Measurements from ENCODE around the gene PWWP2B. TPM values are rescaled to one million over a fixed set of nuclear protein-coding genes. Genes with fewer than 3 reads are reported as not detected.

The PWWP2B gene
- total RNA-seq, 4 donors from 2014 or later, result 11.8 to 25.5 (median 14.3) TPM

DNA sequence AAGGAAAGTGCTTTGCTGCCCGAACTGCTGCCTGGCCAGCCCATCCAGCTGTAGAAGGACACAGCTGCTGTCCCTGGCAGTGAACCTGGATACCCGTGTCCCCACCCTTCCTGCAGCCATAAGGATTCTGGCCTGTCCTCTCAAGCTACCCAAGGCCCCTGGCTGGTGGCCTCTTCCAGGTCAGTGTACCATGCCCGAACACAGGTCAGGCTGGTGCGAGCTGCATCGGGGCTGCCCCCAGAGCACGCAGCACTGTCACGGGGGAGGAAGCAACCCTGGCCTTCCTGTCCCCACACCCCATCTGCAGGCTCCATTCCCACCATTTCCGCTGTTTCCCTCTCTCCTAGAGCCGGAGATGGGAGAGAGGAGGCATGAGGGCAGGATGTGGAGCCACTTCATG lies 30.5 kb upstream of the PWWP2B start:
- H3K36me3 ChIP-seq, result peaks cover 18 to 51% (median 32%) of the 10 kb centered on the region in 4 donors
- DNase-seq (ENCODE audit: extremely low spot score), result no peak
- no peaks in the 10 kb centered on the region for H3K4me1 ChIP-seq

DNA sequence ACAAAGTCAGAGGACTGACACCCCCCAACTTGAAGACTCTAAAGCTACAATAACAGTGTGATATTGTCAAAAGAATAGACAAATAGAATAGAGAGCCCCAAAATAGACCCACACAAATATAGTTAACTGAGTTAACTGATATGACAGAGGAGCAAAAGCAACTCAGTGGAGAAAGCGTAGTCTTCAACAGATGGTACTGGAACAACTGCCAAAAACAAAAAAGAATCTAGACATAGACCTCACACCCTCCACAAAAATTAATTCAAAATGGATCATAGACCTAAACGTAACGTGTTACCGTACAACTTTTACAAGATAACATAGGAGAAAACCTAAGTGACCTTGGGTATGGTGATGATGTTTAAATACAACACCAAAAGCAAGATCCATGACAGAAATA lies 28.6 kb upstream of the PWWP2B start:
- 99% methylated on average over 4 of the region's 4 CpGs for WGBS
- no peaks in the 10 kb centered on the region for H3K9me3 ChIP-seq
- no peak overlapping the region for H3K27ac ChIP-seq (replicated peaks in 1 of 4)
- H3K4me1 ChIP-seq, result no peaks in the 10 kb centered on the region
- H3K36me3 ChIP-seq, result peaks cover 11 to 35% (median 24%) of the 10 kb centered on the region in 4 donors
- TF ChIP-seq POLR2AphosphoS5 (IDR thresholded peaks at IDR 0.05), result no peak
- TF ChIP-seq POLR2A (IDR thresholded peaks at IDR 0.05; ENCODE audit: low read depth), result no peak
- TF ChIP-seq, protein P1, sequence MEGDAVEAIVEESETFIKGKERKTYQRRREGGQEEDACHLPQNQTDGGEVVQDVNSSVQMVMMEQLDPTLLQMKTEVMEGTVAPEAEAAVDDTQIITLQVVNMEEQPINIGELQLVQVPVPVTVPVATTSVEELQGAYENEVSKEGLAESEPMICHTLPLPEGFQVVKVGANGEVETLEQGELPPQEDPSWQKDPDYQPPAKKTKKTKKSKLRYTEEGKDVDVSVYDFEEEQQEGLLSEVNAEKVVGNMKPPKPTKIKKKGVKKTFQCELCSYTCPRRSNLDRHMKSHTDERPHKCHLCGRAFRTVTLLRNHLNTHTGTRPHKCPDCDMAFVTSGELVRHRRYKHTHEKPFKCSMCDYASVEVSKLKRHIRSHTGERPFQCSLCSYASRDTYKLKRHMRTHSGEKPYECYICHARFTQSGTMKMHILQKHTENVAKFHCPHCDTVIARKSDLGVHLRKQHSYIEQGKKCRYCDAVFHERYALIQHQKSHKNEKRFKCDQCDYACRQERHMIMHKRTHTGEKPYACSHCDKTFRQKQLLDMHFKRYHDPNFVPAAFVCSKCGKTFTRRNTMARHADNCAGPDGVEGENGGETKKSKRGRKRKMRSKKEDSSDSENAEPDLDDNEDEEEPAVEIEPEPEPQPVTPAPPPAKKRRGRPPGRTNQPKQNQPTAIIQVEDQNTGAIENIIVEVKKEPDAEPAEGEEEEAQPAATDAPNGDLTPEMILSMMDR (IDR thresholded peaks at IDR 0.05), result no peak
- TF ChIP-seq EP300 (IDR thresholded peaks at IDR 0.05), result no peak
- DNase-seq (ENCODE audit: extremely low spot score), result no peak
- no peaks in the 10 kb centered on the region for H3K27me3 ChIP-seq
- no peak overlapping the region for H3K4me3 ChIP-seq
- intact Hi-C loops (cut with DNase I), result no loop called here

More for the DNA sequence above, 30.5 kb upstream of the PWWP2B start:
- Histone ChIP-seq H3K4me3 (no peak overlapping the region), H3K27ac (replicated peaks in 1 of 4) (no peak overlapping the region), H3K27me3 (no peaks in the 10 kb centered on the region), H3K9me3 (no peaks in the 10 kb centered on the region)
- 80% methylated on average over 8 of the region's 9 CpGs for WGBS
- no peak for TF ChIP-seq POLR2AphosphoS5 (IDR thresholded peaks at IDR 0.05)
- TF ChIP-seq EP300 (IDR thresholded peaks at IDR 0.05), result no peak
- TF ChIP-seq POLR2A (IDR thresholded peaks at IDR 0.05; ENCODE audit: low read depth), result no peak
- TF ChIP-seq, protein P1 (IDR thresholded peaks at IDR 0.05), result no peak
- intact Hi-C loops (cut with DNase I), result no loop called here

DNA sequence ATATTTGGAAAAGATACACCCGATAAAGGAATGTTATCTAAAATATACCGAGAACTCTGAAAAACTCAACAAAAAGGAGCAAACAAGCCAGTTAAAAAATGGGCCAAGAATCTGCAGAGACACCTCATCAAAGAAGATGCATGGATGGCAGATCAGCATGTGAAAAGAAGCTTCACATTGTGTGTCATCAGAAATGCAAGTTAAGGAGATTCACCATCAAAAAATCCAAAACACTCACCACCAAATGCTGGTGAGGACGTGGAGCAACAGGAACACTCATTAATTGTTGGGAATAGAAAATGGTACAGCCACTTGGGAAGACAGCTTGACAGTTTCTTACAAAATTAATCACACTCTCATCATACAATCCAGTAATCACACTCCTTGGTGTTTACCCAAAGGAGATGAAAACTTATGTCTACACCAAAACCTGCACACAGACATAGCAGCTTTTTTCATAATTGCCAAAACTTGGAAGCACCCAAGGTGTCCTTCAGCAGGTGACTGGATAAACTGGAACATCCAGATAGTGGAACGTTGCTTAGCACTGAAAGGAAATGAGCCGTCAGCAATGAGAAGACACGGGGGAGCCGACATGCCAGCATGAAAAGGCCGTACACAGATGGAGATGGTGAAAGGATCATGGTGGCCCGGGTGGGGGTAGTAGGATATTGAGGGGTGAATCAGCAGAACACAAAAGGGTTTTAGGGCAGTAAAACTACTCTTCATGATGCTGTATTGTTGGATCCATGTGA lies 27.9 kb upstream of the PWWP2B start:
- no peaks in the 10 kb centered on the region for H3K4me1 ChIP-seq
- WGBS, result 83% methylated on average over 9 of the region's 9 CpGs
- TF ChIP-seq EP300 (IDR thresholded peaks at IDR 0.05), result no peak
- no peak for TF ChIP-seq POLR2AphosphoS5 (IDR thresholded peaks at IDR 0.05)
- TF ChIP-seq POLR2A (IDR thresholded peaks at IDR 0.05; ENCODE audit: low read depth), result no peak
- TF ChIP-seq, protein P1 (IDR thresholded peaks at IDR 0.05), result no peak
- H3K4me3 ChIP-seq, result no peak overlapping the region
- intact Hi-C loops (cut with DNase I), result no loop called here
- no peak overlapping the region for H3K27ac ChIP-seq (replicated peaks in 1 of 4)
- no peaks in the 10 kb centered on the region for H3K27me3 ChIP-seq
- no peak for DNase-seq (ENCODE audit: extremely low spot score)
- H3K36me3 ChIP-seq, result peaks cover 11 to 31% (median 22%) of the 10 kb centered on the region in 4 donors
- H3K9me3 ChIP-seq, result no peaks in the 10 kb centered on the region

DNA sequence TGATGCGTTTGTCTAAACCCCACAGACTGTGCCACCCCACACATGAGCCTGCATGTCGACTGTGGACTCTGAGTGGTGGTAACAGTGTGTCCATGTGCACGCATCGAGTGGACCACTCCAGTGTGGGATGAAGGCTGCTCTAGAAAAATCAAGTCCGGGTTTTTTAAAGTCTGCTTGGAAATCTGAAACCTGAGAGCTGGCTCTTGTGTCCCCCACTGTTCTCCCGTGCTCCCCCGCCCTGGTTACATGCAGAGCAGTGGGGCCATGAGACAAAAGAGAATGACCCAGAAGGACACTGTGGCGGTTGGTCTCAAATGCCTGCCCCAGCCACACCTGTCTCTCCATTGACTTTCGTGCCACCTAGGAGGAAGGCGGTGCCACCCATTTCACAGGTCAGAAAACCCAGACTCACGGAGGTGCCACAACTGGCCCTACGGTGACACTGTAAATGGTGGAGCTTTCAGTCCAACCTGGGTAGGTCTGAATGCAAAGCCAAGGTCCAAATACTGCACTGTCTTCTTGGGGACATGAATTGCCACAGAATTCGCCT lies 27.3 kb upstream of the PWWP2B start:
- DNase-seq (ENCODE audit: extremely low spot score), result no peak
- no peak overlapping the region for H3K4me3 ChIP-seq
- no peaks in the 10 kb centered on the region for H3K27me3 ChIP-seq
- H3K9me3 ChIP-seq, result no peaks in the 10 kb centered on the region
- H3K27ac ChIP-seq (replicated peaks in 1 of 4), result no peak overlapping the region
- H3K36me3 ChIP-seq, result peaks cover 11 to 25% (median 22%) of the 10 kb centered on the region in 4 donors
- no peaks in the 10 kb centered on the region for H3K4me1 ChIP-seq
- intact Hi-C loops (cut with DNase I), result no loop called here
- TF ChIP-seq POLR2A (IDR thresholded peaks at IDR 0.05; ENCODE audit: low read depth), result no peak
- TF ChIP-seq, protein P1 (IDR thresholded peaks at IDR 0.05), result no peak
- no peak for TF ChIP-seq EP300 (IDR thresholded peaks at IDR 0.05)
- no peak for TF ChIP-seq POLR2AphosphoS5 (IDR thresholded peaks at IDR 0.05)
- WGBS, result 91% methylated on average over 13 of the region's 13 CpGs

Measured in esophagus muscularis mucosa (tissue), 4 donors.